ENCODE data around the gene NBEA.

NBEA gene

GRCh38 chr13:35478271-35479037 is 536.4 kb downstream of the NBEA start:
- DNase-seq = no peak

- DNase-seq = no peak
These were observed 537.0 kb downstream of the NBEA start for GRCh38 chr13:35479038-35479492.

GRCh38 chr13:35479706-35480105 is 537.6 kb downstream of the NBEA start:
- no peak for DNase-seq

GRCh38 chr13:35480346-35480745 is 538.3 kb downstream of the NBEA start:
- DNase-seq = no peak

- no peak for DNase-seq
These were observed 539.7 kb downstream of the NBEA start for GRCh38 chr13:35481777-35482176.

- DNase-seq = no peak
These were observed 540.5 kb downstream of the NBEA start for GRCh38 chr13:35482527-35482926.

- DNase-seq = no peak
These were observed 541.7 kb downstream of the NBEA start for GRCh38 chr13:35483761-35484160.

GRCh38 chr13:35484384-35484783 is 542.3 kb downstream of the NBEA start:
- no peak for DNase-seq

GRCh38 chr13:35485424-35485823 is 543.4 kb downstream of the NBEA start:
- no peak for DNase-seq

GRCh38 chr13:35489050-35489449 is 547.0 kb downstream of the NBEA start:
- peak; percentile 30 for DNase-seq

- DNase-seq = no peak
These were observed 553.9 kb downstream of the NBEA start for GRCh38 chr13:35496006-35496405.

- peak; percentile 20 for DNase-seq
These were observed 554.8 kb downstream of the NBEA start for GRCh38 chr13:35496761-35497386.

- DNase-seq = no peak
These were observed 556.2 kb downstream of the NBEA start for GRCh38 chr13:35498231-35498630.

- DNase-seq = no peak
These were observed 557.2 kb downstream of the NBEA start for GRCh38 chr13:35499196-35499662.

- no peak for DNase-seq
These were observed 557.6 kb downstream of the NBEA start for GRCh38 chr13:35499676-35500075.

GRCh38 chr13:35500144-35500543 is 558.1 kb downstream of the NBEA start:
- DNase-seq = no peak

- no peak for DNase-seq
These were observed 559.7 kb downstream of the NBEA start for GRCh38 chr13:35501661-35502235.

- no peak for DNase-seq
These were observed 560.4 kb downstream of the NBEA start for GRCh38 chr13:35502456-35502855.

GRCh38 chr13:35512271-35512920 is 570.3 kb downstream of the NBEA start:
- DNase-seq = peak; percentile 81

- no peak for DNase-seq
These were observed 572.0 kb downstream of the NBEA start for GRCh38 chr13:35514061-35514477.

- no peak for DNase-seq
These were observed 572.9 kb downstream of the NBEA start for GRCh38 chr13:35514801-35515502.

- DNase-seq = no peak
These were observed 576.4 kb downstream of the NBEA start for GRCh38 chr13:35518337-35518946.
